Medulla oblongata (tissue), 1 donor: Measurements from ENCODE around the gene C2orf74.
"Not testable (repeated sequence)": the region's sequence is repeated elsewhere in the genome, so short reads cannot be mapped to it uniquely, and the experiment has no call there.

Experiments used
- DNase-seq: peaks from one replicate; pipeline ENCODE4 v3.0.0-alpha.2; 2015; ENCODE audit errors: extremely low spot score

The C2orf74 gene

GRCh38 chr2:61173116-61173515 lies 11.1 kb downstream of the C2orf74 start:
- DNase-seq = no peak

DNA sequence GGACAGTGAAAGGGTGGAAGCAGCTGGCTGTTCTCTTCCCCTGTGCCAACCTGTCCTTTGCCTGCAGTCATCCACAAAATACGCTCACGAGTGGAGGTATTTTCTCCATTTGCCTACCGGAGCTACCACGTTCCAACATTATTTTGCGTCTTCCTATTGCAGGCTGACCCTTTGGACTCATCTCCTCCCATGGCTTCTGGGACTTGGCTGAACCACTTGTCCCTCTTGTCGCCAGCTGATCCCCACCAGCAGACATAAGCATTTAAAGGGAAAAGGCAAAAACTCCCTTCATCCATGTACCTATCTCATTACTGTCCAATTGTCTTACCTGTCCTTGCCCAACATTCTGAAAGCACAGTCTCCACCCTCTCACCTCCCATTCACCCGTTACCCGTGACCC lies 13.0 kb downstream of the C2orf74 start:
- no peak for DNase-seq

- DNase-seq = peak; percentile 95
Observed at GRCh38 chr2:61176755-61177726, 15.1 kb downstream of the C2orf74 start.

DNA sequence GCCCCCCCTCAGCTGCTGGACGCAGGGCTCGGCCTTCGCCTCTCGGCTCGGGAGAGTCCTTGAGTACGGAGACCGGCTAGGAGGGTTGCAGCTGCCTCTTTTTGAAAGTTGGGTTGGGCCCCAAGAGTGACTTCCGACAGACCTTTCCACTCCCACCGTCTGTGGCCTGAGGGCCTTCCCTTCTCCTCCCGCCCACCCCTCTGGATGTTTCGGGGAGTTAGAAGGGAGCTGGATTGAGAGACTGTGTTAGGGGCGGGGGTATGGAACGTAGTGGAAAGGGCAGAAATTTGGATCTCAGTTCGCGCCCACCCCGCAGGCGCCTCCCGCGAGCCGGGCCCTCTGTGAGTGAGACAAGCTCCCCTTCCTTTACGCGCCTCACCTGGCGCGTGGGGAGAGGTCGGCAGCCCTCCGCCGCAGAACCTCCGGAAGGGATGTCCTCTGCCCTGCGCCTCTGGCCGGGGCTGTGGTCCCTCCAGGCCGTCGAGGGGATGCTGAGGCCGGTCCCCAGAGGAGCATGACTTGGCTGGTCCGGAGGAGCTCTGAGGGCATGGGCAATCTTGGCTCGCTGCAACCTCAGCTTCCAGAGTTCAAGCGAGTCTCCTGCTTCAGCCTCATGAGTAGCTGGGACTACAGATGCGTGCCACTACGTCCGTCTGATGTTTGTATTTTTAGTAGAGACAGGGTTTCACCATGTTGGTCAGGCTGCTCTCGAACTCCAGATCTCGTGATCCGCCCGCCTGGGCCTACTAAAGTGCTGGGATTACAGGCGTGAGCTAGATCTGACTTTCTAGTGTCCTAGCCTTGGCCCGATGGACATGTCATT lies 15.9 kb downstream of the C2orf74 start:
- peak; percentile 46 for DNase-seq

DNA sequence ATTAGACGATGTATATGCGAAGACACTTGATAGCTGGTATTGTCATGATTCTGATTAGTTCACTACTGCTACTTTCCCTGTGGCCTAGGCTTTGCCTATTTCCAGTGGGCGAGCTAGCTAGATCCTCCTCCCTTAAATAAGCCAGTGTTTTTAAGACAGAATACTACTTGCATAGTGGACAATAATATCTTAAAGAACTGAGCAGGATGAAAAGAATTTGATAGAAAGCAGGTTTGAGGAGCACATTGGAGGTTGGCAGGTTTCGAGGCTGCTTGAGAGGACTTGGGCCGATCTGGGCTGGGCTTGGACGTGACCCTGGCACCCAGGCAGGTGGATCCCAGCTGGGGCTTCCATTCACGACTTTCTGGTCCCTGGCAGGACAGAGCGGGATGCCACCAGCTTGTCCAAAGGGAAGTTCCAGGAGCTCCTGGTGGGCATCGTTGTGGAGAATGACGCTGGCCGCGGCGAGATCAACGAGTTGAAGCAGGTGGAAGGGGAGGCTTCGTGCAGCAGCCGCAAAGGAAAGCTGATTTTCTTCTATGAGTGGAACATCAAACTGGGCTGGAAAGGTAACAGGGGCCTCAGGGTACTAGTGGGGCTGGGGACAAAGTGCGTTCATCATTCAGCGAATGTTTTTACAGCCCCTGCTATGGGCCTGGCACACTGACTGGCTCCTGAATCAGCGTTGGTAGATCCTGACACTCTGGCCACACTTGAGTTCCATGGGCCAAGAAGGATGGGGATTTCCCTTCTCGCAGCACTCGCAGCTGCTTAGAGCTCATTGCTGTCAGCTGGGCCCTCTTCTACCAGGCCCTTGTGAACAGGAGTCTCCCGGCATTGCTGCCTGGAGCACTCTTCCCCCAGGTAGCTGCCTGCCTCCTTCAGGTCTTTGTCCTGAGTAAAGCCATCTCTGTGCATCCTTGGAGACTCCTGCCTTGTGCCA lies 16.9 kb downstream of the C2orf74 start:
- no peak for DNase-seq

DNA sequence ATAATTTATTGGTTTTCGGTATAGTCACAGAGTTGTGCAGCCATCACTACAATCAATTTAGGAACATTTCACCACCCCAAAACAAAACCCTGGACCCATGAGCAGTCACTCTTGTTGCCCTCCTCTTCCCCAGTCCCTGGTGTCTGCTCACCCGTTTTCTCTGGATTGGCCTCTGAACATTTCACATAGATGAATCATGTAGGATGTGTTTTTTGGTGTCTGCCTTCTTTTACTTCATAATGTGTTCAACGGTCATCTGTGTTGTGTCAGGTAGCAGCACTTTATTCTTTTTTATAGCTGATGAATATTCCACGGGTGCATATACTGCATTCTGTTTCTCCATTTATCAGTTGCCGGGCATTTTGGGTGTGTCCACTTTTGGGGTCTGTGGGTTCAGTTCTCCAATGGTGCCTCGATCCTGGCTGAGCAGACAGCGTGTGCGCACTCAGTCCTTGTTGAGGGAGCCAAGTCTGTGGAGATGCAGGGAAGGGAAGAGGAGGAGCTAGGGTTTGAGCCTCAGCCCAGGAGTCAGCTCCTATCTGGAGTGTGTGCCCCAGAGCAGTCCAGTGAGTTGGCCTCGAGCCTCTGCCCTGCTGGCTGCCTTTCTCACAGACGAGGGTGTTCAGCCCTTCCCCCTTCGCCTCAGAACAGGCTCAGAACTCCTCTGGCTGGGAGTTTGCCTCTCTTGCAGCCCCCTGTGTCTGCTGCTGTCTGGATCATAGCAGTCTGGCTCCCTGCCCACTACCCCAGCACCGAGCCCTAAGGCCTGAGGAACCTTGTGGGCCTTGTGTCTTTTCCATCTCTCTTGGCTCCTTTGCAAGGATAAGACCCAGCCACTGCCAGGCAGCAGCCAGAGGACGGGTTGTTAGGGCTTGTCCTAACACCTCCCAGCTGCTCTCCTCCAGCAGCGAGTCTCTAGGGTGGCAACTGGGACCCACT lies 18.0 kb downstream of the C2orf74 start:
- DNase-seq = peak; percentile 77

- no peak for DNase-seq
Observed at GRCh38 chr2:61180686-61181085, 18.7 kb downstream of the C2orf74 start.

GRCh38 chr2:61181382-61182058 lies 19.5 kb downstream of the C2orf74 start:
- peak; percentile 29 for DNase-seq

- no peak for DNase-seq
Observed at GRCh38 chr2:61182059-61182383, 20.0 kb downstream of the C2orf74 start.

GRCh38 chr2:61183795-61184194 lies 21.8 kb downstream of the C2orf74 start:
- DNase-seq = no peak

GRCh38 chr2:61184263-61184662 lies 22.3 kb downstream of the C2orf74 start:
- no peak for DNase-seq

- DNase-seq = no peak
Observed at GRCh38 chr2:61185231-61185728, 23.3 kb downstream of the C2orf74 start.

DNA sequence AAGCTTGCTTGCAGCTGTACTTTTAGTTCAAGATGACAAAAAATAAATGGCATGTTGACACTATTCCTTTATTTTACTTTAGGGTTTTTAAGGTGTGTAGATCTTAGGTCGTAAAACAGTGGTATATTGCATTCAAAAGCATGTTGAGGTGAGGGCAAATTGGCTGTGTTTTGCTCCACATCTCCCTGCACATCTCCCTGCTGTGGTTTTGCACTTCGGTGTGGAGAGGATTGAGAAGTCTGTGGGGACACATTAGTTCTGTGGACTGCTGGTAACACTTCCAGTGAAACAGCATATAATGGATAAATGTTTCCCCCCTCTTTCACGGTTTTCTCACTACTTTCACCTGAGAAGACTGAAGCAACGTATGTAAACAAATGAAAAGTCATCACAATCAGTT lies 25.1 kb downstream of the C2orf74 start:
- no peak for DNase-seq

- no peak for DNase-seq
Observed at GRCh38 chr2:61193670-61194561, 31.9 kb downstream of the C2orf74 start.

GRCh38 chr2:61194646-61195045 lies 32.7 kb downstream of the C2orf74 start:
- DNase-seq = not testable (repeated sequence)

GRCh38 chr2:61196671-61197070 lies 34.7 kb downstream of the C2orf74 start:
- DNase-seq = no peak

- DNase-seq = no peak
Observed at GRCh38 chr2:61205132-61205531, 43.1 kb downstream of the C2orf74 start.

GRCh38 chr2:61210332-61210981 lies 48.5 kb downstream of the C2orf74 start:
- DNase-seq = no peak
